ACHN (cell line): ENCODE measurements around the gene BST1.
A peak's percentile ranks its signal among the peaks of the same experiment; 100 is the strongest.

Experiments
- DNase-seq: peaks from one replicate; pipeline ENCODE4 v3.0.0-alpha.2; 2015
- in situ Hi-C: cut with HindIII; loops from 2 replicates; pipeline ENCODE4 v1.10.0; 2017; ENCODE audit warnings: low sequenced_read_pairs, low pct_ligation_motif_present, low pct_unique_long_range_greater_than_20kb

The BST1 gene

DNA sequence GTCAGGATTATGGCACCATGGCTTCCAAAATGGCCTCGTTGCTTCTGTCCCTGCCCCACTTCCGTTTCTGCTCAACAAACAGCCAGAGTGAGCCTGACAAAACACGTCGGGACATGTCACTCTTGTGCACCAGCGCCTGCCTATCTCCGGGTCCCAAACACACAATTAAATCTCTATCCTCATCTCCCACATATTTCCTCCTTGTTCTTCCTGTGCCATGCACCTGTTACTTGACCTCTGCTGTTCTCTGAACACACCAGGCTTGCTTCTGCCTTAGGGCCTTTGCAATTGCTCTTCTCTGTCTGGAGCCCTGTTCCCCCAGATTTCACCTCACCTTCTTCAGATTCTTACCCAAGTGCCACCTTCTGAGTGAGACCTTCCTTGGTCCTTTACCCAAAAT, 62.5 kb downstream of the BST1 start:
- in situ Hi-C loops: no loop called here
- no peak for DNase-seq

DNA sequence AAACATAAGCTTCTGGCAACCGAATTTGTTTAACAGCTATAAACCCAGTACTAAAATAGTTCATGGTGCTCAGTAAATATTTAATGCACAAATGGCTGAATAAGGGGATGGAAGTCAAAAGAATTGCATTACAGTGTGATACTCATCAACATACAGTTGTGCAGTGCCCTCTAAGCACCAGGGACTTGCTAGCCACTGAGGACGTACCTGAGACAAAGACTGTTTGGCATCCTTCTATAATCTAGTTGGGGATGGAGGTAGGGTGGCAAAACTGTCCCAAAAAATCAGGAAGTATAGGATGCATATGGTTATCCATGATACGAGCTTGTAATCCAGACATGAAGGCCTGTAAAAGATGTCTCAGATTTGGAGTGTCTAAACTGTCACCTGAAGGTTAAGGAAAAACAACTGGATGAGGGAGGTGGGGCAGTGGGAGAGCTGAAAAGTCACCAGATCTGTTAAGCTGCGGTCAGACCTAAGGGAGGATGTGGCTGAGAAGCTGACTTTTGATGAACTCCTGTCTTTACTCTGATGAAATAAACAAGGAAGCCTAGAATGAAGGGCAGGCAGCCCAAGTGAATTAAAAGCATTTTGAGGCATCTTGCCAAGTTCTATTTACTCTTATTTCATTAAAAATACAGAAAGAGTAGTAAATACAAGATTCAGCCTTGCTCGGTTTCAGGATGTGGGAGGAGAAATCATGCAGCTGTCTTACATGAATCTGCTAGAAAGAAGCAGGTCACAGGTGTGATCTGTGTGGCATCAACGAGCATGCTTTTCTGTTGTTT, 63.2 kb downstream of the BST1 start:
- no peak for DNase-seq

DNA sequence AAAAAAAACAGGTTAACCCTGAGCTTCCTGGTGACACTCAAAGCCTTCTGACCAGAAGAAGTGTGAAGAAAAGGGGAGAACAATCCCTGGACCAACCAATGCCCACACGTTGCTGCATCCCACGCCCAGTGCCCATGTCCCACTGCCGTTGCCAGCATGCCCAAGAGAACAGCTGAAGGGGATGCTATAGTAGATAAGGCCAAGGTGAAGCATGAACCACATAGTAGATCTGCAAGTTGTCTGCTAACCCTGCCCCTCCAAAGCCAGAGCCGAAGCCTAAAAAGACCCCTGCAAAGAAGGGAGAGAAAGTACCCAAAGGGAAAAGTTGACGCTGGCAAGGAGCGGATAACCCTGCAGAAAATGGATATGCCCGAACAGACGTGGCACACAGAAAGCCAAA, 64.0 kb downstream of the BST1 start:
- in situ Hi-C loops: no loop called here
- no peak for DNase-seq

More for the DNA sequence above, 63.2 kb downstream of the BST1 start:
- in situ Hi-C loops: no loop called here

DNA sequence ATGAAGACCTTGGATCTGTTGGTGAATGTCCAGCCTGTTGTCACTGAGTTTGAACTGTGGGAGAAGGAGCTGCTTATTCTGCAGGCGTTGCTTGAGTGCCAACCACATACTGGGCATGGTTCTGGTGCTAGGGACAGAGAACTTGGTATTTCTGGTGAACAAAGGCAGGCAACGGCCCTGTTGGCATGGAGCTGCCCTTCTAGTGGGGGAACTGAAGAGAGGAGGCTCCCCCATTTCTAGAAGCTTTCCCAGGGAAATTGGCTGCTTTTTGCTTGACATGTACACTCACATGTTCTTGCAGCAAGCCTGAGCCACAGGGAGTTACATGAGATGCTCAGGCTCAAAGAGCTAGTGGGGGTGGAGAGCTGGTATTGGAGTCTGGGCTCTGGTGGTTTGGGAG, 66.3 kb downstream of the BST1 start:
- no peak for DNase-seq
- in situ Hi-C loops: no loop called here

DNA sequence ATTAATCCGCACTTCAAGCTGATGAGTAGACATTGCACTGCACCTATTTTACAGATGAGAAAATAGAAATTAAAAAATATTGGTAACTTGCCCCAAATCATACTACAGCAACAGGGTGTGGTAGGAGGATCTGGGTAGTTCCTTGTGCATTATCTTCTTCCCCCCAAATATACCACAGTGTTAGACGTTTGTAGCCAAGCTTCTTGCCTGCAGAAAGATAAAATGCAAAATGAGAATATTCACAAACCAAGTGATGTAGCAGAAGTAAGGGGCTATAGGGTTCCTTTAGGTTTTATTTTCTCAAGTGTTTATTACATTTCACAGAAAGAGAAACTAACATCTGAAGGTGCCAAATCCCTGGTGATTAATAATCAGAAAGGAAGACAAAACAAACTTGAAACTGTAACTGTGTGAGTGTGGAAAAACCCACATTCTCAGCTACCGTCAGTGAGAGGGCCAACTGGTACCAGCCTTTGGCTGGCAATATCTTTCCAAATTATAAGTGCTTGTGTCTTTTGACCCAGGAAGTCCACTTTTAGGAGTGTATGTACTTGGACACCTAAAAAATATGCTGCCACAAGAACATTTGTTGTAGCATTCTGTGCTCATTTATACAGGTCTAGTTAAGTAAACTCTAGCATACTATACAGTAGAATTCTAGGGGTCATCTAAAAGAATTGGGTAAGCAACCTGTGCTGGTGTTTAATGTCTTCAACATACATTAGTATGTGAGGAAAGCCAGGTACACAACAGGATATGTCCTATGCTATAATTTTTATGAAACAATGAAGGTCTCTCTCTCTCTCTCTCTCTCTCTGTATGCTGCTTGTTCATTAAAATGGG, 68.6 kb downstream of the BST1 start:
- in situ Hi-C loops: no loop called here
- no peak for DNase-seq

DNA sequence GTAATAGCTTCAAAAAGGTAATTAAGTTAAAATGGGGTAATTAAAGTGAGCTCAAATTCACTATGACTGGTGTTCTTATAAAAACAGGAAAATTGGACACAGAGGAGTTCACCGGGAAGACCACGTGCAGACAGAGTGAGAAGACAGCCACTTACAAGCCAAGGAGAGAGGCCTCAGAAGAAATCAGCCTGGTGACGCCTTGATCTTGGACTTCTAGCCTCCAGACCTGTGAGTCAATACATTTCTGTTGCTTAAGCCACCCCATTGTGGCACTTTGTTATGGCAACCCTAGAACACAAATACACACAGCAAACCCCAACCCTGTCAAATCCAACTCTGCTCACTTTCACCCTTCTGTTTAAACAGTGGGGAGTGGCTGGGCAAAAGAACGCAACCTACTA, 71.2 kb downstream of the BST1 start:
- in situ Hi-C loops: no loop called here
- no peak for DNase-seq

DNA sequence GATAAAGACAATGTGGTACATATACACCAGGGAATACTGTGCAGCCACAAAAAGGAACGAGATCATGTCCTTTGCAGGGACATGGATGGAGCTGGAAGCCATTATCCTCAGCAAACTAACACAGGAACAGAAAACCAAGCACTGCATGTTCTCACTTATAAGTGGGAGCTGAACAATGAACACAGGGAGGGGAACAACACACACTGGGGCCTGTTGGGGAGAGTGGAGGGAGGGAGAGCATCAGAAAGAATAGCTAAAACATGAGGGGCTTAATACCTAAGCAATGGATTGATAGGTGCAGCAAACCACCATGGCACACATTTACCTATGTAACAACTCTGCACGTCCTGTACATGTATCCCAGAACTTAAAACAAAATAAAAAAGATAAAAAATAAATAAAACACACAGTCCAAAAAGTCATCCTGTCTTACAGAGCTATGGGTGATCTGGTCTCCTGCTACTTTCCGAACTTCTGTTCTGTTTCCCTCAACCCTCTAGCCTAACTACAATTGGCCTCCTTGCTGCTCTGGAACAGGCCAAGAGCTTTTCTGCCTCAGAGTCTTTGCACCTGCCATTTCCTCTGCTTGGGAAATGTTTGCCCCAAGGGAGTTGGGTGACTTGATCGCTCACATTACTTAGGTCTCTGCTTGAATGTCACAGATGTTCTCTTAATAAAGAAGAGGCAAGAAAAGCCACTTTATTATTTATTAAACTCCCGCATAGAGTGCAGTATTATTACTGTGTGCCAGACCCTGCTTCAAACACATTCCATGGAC, 74.2 kb downstream of the BST1 start:
- in situ Hi-C loops: no loop called here
- DNase-seq: no peak

DNA sequence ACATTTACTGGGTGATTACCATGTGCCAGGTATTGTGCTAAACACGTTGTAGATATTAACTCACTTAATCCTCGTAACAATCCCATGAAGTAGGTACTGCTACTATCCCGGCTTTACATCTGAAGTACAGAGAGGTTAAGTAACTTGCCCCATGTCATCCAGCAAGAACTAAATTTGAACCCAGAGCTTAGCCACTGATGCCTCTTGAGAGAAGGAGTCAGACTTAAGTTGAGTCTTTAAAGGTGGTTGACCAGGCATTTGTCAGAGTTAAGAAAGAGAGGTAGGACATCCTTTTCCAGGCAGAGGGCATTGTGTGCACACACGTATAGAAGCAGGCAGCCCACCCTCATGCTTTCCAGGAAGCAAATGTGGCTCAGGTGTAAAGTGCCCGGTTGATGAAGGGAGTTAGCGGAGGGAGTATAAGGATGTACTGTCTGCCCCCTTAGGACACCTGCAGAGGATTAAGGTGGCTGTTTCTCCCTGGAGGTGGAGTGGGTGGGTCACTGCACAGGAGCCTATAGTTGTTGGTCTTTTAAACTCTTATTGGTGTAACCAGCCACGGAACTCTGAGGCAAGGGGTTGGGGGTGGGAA, 74.9 kb downstream of the BST1 start:
- in situ Hi-C loops: no loop called here

DNA sequence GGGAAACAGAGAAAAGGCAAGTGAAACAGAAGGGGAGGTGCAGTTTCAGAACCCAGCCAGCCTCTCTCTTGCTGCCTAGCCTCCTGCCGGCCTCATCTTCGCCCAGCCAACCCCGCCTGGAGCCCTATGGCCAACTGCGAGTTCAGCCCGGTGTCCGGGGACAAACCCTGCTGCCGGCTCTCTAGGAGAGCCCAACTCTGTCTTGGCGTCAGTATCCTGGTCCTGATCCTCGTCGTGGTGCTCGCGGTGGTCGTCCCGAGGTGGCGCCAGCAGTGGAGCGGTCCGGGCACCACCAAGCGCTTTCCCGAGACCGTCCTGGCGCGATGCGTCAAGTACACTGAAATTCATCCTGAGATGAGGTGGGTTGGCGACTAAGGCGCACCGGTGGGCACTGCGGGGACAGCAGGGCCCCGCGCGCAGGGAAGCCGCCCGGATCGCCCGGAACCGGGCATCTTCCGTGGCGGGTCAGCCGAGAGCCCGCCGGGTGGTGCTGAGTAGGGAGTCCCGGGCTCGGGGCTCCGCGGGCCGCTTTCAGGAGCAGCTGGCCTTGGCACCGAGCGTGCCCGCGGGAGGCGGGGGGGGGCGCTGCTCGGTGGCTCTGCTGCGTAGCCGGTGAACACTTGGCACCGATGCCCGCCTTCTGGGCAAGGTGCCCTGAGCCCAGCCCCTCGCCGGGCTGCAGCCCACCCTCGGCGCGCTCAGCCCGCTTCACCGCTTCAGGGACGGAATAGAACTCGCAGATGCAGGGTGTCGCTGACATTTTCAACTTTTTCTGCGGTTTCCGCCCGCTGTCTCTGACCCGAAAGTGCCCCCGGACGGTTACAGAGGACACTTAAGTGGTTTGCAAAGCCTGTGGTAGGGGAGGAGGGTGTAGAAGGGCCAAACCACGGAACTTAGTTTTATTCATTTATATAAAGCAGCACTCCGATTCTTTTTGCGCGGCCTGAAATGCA, 75.7 kb downstream of the BST1 start, which contains the start of gene CD38:
Gene CD38, plus strand, starts transcription at position 40 of the 953 bp plus-strand sequence. Its CDS starts 87 bp downstream, at position 127.
- in situ Hi-C loops: no loop called here
- no peak for DNase-seq

More for the DNA sequence above, 74.9 kb downstream of the BST1 start:
- DNase-seq: no peak

DNA sequence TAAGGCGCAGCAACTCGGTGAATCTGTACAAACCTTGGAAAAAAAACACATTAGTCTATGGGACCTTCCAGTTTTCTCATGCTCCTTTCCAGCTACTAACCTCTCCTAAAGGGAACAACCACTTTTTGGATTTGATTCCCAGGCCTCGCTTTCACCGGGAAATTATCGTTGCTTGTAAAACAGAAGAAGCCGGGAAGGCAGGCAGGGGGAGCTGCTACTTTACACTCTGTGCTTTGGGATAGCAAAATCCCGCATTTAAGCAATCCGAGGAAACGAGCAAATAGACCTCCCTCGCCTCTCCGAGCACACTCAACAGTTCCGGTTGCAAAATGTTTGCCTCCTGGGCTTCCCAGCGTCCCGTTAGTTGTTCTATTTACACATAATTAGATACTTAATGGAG, 76.4 kb downstream of the BST1 start:
- in situ Hi-C loops: no loop called here

DNA sequence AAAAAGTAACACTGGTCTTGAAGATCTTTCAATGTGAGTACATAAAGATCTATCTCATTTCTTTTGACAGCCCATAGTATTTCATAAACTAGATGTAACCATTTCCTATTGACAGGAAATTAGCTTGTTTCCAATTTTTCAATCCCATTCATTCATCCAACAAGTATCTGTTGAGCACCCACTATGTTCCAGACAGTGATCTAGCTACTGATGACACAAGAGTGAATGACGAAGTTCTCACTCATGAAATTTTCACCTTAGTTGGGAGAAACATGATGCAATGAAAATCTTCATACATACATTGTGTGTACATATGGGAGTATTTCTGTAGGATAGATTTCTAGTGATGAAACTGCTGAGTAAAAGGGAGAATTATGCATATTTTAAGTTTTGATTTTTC, 76.9 kb downstream of the BST1 start:
- in situ Hi-C loops: no loop called here
- no peak for DNase-seq

More for the DNA sequence above, 76.4 kb downstream of the BST1 start:
- peak; percentile 57 for DNase-seq

DNA sequence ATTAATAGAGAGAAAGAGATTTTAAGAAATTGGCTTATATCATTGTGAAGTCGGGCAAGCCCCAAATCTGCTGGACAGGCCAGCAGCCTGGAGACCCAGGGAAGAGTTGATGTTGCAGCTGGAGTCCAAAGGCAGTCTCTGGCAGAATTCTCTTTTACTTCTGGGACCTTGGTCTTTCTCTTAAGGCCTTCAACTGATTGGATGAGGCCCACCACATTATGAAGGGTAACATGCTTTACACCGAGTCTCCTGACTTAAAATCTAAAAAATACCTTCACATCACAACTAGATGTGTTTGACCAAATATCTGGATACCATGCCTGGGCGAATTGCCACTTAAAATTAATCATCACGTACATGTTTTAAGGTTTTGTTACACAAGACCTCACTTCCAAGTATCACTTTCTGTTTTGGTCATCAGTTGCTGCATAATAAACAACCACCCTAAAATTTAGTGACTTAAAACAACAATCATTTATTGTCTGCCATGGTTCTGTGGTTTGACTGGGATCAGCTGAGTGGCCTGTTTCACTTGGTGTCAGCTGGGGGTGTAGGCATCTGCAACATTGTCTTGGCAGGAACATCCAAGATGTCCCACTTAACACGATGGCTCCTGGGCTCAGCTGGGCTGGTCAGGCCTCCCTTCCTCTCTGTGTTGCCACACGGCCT, 78.7 kb downstream of the BST1 start:
- in situ Hi-C loops: no loop called here
- no peak for DNase-seq
